GM18508 (cell line): ENCODE measurements around the gene DYNLT4.

Experiments
- ATAC-seq: cut with Tn5 transposase; IDR thresholded peaks from one replicate; pipeline ENCODE4 v1.9.1; 2021; ENCODE audit warnings: moderate number of reproducible peaks; ENCODE audit not compliant: insufficient read depth, unreplicated experiment

DYNLT4 gene

GRCh38 chr1:44792736-44793502 lies 14.2 kb downstream of the DYNLT4 start:
- ATAC-seq, result no peak

GRCh38 chr1:44790968-44791801 lies 16.0 kb downstream of the DYNLT4 start:
- ATAC-seq, result no peak

GRCh38 chr1:44788120-44788860 lies 18.9 kb downstream of the DYNLT4 start, which contains the start of gene BEST4:
Gene BEST4, minus strand, starts transcription at chr1:44788170. Its CDS starts 465 bp downstream, at chr1:44787705.
- no peak for ATAC-seq

DNA sequence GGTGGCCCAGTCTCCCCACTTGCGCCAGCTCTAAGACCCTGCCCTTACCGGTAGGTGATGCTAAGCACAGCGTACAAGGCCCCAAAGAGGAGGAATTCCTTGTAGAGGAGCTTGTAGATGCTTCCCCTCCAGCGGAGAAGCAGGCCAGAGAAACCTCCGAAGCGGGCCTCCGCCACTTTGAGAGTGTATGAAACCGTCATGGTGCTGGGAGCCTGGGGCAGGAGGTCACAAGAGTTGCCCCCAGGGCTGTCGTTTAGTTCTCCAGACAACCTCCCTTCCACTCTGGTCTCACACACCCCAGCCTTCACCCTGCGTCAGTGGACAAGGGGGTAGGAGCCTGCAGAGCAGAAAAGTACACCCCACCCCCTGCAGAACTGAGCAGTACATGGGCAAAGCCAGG lies 19.6 kb downstream of the DYNLT4 start:
- no peak for ATAC-seq

GRCh38 chr1:44786841-44787426 lies 20.2 kb downstream of the DYNLT4 start:
- ATAC-seq, result no peak

DNA sequence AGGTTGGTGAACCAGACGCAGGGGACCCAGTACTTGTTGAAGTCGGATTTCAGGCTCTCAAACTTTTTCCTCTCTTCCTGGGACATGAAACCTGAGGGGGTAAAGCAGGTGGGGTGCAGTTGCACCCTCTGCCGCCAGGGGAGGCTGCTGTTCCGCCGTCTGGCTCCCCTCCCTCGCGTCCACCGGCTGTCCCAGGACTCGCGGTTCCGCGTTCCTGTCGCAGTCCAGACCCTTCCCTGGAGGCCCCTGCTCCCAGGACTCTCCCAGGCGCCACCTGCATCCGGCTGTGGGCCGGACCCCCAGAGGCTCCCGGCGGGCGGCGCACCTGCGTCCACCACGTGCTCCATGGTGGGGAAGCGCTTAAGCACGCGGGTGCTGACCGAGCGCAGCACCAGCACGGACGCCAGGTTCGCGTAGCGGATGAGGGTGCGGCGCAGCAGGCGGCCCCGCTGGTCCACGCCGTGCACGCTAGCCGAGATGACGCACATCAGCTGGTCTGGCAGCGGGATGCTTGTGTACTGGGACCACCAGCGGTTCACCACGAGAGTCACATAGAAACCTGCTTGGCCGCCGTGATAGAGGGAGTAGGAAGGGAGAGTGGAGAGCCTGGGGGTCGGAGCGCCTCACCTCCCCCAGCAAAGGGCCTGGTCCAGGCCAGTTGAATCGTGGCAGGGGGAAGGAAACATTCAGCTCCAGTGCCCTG lies 20.9 kb downstream of the DYNLT4 start:
- ATAC-seq, result no peak

GRCh38 chr1:44785501-44786137 lies 21.5 kb downstream of the DYNLT4 start:
- no peak for ATAC-seq

GRCh38 chr1:44785029-44785380 lies 22.1 kb downstream of the DYNLT4 start:
- ATAC-seq, result no peak

GRCh38 chr1:44784094-44785028 lies 22.8 kb downstream of the DYNLT4 start:
- no peak for ATAC-seq

- no peak for ATAC-seq
Measured at GRCh38 chr1:44783697-44784093, 23.5 kb downstream of the DYNLT4 start.

DNA sequence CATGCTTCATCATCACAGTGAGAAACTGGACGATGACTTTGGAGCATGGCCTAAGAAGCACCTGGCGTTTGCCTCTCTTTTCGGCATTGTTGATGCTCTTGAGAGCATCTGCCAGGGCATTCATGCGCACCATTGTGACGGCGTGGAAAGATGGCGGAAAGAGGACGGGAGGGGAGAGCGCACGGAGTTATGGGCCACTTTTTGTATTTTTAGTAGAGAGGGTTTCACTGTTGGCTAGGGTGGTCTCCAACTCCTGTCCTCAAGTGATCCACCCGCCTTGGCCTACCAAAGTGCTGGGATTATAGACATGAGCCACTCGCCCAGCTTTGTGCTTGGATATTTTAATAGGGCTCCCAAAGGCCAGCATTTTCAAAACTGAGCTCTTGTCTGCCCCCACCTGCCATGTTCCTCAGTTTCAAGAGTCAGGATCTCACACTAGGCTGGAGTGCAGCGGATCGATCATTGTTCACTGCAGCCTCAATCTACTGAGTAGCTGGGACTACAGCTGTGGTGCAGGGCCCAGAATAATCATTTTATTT lies 26.5 kb downstream of the DYNLT4 start:
- no peak for ATAC-seq

GRCh38 chr1:44778705-44779576 lies 28.2 kb downstream of the DYNLT4 start:
- ATAC-seq, result no peak

DNA sequence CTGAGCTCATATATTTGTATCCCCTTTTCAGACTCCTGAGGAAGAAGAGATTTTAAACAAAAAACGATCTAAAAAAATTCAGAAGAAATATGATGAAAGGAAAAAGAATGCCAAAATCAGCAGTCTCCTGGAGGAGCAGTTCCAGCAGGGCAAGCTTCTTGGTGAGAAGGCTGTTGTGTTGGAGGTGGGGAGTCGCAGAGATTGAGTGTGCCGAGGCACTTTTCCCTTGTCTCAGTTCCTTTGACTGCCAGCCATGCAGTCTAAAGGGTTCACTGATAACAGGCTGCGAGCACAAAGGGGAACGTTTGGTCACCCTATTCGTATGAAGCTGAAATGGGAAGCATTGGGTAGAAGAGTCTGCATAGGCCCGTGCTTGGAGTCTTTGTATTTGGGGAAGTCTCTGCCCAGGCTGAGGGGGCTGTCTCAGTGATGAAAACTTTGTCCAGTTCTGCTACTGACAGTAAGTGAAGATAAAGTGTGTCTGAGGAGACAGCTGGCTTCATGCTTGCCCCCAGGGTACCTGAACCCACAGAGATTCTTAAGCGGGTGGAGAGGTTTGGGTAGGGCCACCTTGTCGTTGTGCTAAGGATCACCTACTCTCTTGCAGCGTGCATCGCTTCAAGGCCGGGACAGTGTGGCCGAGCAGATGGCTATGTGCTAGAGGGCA lies 29.0 kb downstream of the DYNLT4 start:
- ATAC-seq, result no peak

GRCh38 chr1:44777547-44777946 lies 29.6 kb downstream of the DYNLT4 start:
- ATAC-seq, result no peak

DNA sequence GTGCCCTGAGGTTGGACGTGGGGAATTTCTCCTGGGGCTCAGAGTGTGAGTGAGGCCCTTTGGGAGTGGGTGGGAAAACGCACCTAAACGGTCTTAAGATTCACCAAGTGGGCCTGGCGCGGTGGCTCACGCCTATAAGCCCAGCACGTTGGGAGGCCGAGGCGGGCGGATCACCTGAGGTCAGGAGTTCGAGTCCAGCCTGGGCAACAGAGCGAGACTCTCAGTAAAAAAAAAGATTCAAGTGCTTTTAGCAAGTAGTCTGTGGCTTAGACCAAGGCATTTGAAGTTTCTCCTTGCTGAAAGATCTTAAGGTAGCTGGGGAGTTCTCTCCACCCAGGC lies 30.5 kb downstream of the DYNLT4 start:
- ATAC-seq, result no peak

GRCh38 chr1:44775930-44776729 lies 31.0 kb downstream of the DYNLT4 start:
- ATAC-seq, result no peak
